K562 (cell line): ENCODE data around the gene PHOX2A. TPM values are rescaled to one million over a fixed set of nuclear protein-coding genes. Genes with fewer than 3 reads are reported as not detected.

Experiments
- MAFF ChIP-seq: IDR thresholded peaks from 2 replicates; pipeline ENCODE4 v1.6.1; 2012; ENCODE audit warnings: low read length, improper control_type of control experiment
- MAFK ChIP-seq: IDR thresholded peaks from 2 replicates; pipeline ENCODE4 v1.6.1; 2011; ENCODE audit warnings: low read length, improper control_type of control experiment
- NFIC ChIP-seq: fragments of 450-650 bp; IDR thresholded peaks from 2 replicates; pipeline ENCODE4 v1.6.1; 2017; ENCODE audit warnings: mild to moderate bottlenecking, inconsistent platforms
- SRSF7 ChIP-seq: fragments of 200-400 bp; formaldehyde crosslinking; optimal IDR thresholded peaks from 2 replicates; pipeline ENCODE3; 2017; ENCODE audit warnings: mild to moderate bottlenecking, low read depth, low read length
- TCFL5 ChIP-seq: fragments of 250-450 bp; sonication (Bioruptor Pico); conservative IDR thresholded peaks from 2 replicates; pipeline ENCODE4 v1.6.1; 2021; ENCODE audit warnings: mild to moderate bottlenecking, moderate library complexity, matching md5 sums
- TEAD2 ChIP-seq: fragments of 450-650 bp; IDR thresholded peaks from 2 replicates; pipeline ENCODE4 v1.6.1; 2016; ENCODE audit warnings: missing genetic modification characterization, control low read depth, missing compliant biosample characterization
- ZBTB8A ChIP-seq: fragments of 450-650 bp; IDR thresholded peaks from 2 replicates; pipeline ENCODE4 v1.6.1; 2018; ENCODE audit warnings: mild to moderate bottlenecking, moderate library complexity; ENCODE audit not compliant: partially characterized antibody
- ZNF175 ChIP-seq: fragments of 200-800 bp; sonication (Bioruptor generic); IDR thresholded peaks from 2 replicates; pipeline ENCODE4 v1.6.1; 2016; ENCODE audit warnings: low read depth, mild to moderate bottlenecking, missing genetic modification characterization, missing compliant biosample characterization
- ZNF316 ChIP-seq: fragments of 450-650 bp; IDR thresholded peaks from 2 replicates; pipeline ENCODE4 v1.6.1; 2016
- ZNF507 ChIP-seq: conservative IDR thresholded peaks from 2 replicates; pipeline ENCODE4 v1.6.1; 2017; ENCODE audit warnings: missing genetic modification characterization, missing compliant biosample characterization
- ZNF764 ChIP-seq: fragments of 250-450 bp; sonication (Bioruptor Pico); IDR thresholded peaks from 2 replicates; pipeline ENCODE4 v1.4.0; 2020; ENCODE audit warnings: low read depth, mild to moderate bottlenecking, moderate library complexity
- polyA plus RNA-seq, 8 experiments: library from polyadenylated mRNA; depleted of rRNA in 4 of 8; stranded (reverse) in 5 of 8; unstranded in 3 of 8; fragments of >200 nt; fragmentation: Nextera tagmentation in 2 of 8; fragmentation: Illumina TruSeq in 1 of 8; extraction: Ambion mirVana in 2 of 8; extraction: Trizol in 1 of 8; gene quantifications; 2 replicates each; pipeline versions ENCODE4 v1.2.1 to v1.2.3, GENCODE V29; 2011 to 2014; ENCODE audit warnings: inconsistent platforms in 1 of 8, missing spikeins in 1 of 8
- total RNA-seq, 7 experiments: library from RNA; depleted of rRNA in 6 of 7; stranded (reverse); fragments of >200 nt in 6 of 7; fragmentation: Illumina TruSeq in 2 of 7; extraction: Trizol in 2 of 7; gene quantifications; 2 replicates each; pipeline versions ENCODE4 v1.2.1 to v1.2.3, GENCODE V29; 2011 to 2021; ENCODE audit warnings: low replicate concordance in 1 of 7
- TF ChIP-seq, protein P1 (sequence below): IDR thresholded peaks from 2 replicates; pipeline ENCODE4 v1.6.1; 2014; ENCODE audit warnings: antibody characterized with exemption
- TF ChIP-seq, protein P2 (sequence below): fragments of 450-650 bp; formaldehyde crosslinking; IDR thresholded peaks from 2 replicates; pipeline ENCODE4 v1.4.0; 2020; ENCODE audit warnings: mild to moderate bottlenecking

Gene PHOX2A
- total and polyA plus RNA-seq, 9 of the 15 experiments (the other 6 are each of a cell fraction or from before 2014, with no cell fraction given): not detected

DNA sequence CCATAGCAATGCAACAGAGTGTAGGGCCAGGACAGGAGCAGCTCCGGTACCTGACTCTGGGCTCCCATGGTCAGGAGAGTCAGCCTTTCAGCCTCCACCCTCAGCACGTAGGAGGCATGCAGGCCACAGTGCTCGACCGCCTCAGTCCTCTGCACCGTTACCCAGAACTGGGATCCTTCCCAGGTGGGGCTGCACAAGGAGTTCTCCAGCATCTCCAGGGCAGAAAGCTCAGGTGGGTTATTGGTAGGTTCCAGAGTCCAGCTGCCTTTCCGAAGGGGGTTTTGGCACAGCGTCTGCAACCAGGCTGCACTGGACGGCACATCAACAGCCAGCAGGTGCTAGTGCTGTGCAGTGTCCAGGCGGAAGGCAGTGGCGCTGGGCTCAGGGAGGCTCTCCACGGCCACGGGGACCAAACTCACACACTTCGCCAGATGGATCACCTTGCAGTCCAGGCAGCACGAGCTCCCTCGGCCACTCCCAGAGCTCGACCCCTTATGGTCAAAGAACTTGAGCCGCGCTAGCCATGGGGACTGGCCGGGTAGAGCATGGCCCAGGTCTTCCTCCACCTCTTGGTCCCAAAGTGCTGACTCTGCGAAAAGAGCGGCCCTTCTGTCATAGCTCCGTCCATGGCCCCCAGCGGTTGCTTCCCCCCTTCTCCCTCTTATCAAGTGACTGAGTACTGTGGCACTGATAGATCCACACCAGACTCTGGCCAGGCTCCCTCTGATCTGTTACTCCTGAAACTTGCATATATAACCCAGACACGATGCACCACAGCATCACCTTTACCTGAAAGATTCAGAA, 6.9 kb upstream of the PHOX2A start (continued):
- TF ChIP-seq, protein P1, sequence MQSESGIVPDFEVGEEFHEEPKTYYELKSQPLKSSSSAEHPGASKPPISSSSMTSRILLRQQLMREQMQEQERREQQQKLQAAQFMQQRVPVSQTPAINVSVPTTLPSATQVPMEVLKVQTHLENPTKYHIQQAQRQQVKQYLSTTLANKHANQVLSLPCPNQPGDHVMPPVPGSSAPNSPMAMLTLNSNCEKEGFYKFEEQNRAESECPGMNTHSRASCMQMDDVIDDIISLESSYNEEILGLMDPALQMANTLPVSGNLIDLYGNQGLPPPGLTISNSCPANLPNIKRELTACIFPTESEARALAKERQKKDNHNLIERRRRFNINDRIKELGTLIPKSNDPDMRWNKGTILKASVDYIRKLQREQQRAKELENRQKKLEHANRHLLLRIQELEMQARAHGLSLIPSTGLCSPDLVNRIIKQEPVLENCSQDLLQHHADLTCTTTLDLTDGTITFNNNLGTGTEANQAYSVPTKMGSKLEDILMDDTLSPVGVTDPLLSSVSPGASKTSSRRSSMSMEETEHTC: no peak
- TF ChIP-seq TEAD2: no peak
- TF ChIP-seq ZNF764 (CRISPR knock-in tag): no peak
- TF ChIP-seq, protein P2, sequence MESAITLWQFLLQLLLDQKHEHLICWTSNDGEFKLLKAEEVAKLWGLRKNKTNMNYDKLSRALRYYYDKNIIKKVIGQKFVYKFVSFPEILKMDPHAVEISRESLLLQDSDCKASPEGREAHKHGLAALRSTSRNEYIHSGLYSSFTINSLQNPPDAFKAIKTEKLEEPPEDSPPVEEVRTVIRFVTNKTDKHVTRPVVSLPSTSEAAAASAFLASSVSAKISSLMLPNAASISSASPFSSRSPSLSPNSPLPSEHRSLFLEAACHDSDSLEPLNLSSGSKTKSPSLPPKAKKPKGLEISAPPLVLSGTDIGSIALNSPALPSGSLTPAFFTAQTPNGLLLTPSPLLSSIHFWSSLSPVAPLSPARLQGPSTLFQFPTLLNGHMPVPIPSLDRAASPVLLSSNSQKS (CRISPR knock-in tag): no peak
- no peak for TF ChIP-seq TCFL5 (CRISPR knock-in tag)
- TF ChIP-seq ZNF175 (CRISPR knock-in tag): no peak
- TF ChIP-seq ZNF316: peak; percentile 97
- TF ChIP-seq SRSF7: no peak
- no peak for TF ChIP-seq ZBTB8A
- no peak for TF ChIP-seq NFIC
- TF ChIP-seq MAFK: peak; percentile 96
- TF ChIP-seq ZNF507 (tag): no peak
- TF ChIP-seq MAFF: peak; percentile 93
